Measurements from ENCODE around the gene CFAP74.

CFAP74 gene

DNA sequence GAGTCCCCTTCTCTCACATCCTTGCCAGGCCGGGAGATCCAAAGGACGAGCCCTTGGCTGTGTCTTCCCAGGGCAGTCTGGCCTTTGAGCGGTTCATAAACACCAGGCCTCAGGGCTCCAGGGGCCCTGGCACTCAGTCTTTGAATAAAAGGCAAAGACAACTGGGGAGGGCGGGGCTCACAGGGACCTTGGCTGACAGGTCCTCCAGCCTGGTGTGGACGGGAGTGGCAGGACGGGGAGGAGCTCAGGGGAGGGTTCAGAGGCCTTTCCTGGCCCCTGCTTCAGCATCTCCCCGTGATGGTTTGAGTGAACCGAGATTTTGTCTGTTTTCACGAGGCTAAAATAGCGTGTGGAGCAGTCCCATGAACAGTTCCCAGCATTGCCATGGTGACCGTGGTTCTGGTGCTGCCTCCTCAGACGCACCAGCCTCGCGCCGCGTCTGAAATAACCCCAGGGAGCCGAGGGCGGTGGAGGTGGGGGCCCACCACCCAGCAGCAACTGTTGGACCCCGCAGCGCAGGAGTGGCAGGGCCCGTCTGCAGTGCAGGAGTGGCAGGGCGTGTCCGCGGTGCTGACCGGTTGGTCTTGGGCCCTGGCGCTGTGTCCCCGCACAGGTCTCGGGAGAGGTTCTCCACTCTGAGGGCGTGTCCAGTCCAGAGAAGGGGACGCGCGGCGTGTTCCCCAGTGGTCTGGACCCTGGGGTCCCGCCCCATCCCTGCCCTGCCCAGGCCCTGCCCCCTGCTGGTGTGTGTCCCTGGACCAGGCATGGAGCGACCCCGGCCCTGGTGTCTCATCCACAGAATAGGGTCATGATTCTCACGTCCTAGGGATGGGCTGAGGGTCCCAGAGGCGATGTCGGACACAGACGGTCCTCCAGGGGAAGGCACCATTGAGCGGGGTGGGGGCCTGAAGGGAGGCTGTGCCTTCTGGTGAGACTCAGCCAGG, 39.5 kb upstream of the CFAP74 start:
- no peak for DNase-seq (ENCODE audit: low spot score)

DNA sequence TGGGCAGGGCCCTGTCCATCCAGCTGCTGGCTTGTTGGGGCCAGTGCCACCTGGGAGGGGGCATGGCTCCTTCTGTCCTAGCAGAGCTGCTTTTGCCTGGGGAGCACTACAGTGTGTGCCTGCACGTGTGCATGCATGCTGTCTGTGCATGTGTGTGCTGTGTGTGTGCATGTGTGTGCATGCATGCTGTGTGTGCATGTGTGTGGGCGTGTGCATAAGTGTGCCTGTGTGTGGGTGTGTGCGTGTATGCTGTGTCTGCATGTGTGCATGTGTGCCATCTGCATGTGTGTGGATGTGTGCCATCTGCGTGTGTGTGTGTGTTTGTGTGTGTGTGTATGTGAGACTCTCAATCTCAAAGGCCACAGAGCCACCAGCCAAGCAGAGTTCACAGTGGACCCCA, 38.3 kb upstream of the CFAP74 start:
- no peak for DNase-seq (ENCODE audit: low spot score)

DNA sequence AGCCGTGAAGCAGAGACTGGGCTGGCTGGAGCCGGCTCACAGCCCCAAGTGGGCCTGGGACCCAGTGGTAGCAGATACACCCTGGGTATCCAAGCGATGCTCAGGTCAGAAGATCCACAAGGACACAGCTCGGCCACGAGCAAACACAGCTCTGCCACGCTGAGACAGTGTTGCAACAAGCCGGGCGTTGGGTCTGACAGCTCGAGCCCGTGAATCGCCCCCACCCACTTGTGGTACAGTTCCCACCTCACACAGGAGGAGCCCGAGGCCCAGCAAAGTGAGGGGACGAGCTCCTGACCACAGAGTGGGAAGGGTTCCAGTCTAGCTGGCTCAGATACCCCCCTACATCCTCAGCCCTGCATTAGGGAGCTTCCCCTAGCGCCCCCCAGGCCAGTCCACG, 37.7 kb upstream of the CFAP74 start:
- DNase-seq (ENCODE audit: low spot score), result no peak

DNA sequence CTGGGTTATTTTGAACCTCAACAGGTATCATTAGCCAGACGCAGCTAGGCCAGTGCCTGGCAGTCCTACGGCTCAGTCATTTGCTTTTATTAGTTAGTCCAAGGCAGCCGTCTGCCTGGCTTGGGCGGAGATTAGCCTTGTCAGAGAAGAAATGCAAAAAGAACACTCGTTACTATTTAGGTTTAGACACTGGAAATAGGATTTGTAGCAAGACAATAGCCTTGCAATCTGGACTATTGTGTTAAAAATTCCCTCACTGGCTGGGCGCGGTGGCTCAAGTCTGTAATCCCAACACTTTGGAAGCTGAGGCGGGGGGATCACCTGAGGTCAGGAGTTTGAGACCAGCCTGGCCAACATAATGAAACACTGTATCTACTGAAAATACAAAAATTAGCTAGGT, 35.7 kb upstream of the CFAP74 start:
- DNase-seq (ENCODE audit: low spot score), result no peak

DNA sequence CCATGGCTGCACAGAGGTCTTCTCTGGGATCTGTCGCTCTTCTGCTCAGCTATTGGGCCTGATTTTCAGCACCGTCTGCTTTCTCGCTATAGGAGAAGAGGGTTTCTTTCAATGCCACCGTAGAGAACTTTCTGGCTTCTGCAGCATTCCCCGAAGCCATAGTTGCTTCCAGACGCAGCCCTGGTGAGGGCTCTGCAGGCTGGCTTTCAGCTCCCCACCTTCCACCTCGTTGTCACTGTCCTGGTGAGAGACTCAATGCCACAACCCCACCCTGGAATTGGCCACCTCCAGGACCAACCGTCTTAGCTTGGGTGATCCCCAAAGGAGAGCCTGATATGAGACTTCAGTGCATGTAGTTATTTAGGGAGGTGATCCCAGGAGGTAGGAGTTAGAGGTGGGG, 34.6 kb upstream of the CFAP74 start:
- no peak for DNase-seq (ENCODE audit: low spot score)

DNA sequence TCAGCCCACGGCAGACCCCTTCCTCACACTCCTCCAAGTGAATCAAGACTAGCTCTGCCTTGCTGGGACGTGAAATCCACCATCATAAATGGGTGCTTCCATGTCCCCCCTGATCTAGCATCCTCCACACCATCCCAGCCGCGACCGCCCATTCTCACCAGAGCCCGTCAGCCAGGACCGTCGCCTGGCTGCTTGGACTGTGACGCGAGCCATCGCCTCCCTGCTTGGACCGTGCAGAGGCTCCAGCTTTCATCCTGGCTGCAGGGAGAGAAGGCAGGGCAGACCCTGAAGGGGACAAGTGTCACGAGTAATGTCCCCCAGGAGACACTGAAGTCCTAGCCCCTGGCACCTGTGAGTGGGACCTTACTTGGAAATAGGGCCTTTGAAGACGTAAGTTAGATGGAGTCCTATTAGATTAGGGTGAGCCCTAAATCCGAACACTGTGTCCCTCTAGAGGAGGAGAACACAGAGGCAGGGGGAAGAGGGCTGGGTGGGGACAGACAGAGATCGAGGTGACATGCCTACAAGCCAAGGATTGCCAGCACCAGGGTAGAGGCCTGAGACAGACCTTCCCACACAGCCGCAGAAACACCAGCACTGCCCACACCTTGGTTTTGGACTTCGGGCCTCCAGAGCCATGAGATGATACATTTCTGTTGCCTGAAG, 33.9 kb upstream of the CFAP74 start:
- DNase-seq (ENCODE audit: low spot score), result no peak

DNA sequence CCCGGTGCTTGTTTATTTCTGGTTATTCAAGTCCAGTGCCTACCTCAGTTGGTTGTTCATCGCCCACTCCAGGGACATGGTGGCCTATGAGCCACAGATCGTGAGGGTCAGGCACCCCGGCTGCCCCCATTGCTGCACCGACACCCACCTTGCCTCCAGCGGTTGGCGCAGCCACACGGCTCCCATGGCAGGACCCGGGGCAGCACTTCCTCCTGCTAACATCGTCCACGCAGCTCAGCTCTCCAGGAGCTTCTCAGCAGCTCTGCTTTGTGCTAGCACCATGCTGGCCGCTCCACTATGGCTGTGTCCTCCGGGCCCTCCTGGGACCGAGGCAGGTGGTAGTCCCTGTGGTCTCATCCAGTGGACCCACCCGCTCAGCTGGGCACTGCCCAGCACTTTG, 32.7 kb upstream of the CFAP74 start:
- no peak for DNase-seq (ENCODE audit: low spot score)

DNA sequence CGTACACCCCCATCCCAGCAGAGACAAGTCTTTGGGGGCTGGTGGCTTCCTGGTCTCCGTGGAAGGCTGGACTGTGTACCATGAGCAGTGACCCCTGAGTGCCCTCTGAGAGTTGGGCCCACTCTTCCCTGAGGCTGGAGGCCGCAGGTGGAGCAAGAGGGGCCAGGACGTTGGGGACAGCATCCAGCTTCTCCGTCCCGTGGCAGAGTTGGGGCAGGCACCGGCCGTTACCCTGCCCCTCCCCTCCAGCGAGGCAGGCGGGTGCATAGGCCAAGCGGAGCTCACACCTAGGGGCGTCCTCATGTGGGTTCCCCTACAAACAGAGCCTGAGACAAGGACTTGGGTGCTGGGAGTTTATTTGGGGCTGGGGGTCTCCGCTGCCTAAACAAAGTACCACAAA, 29.6 kb upstream of the CFAP74 start:
- DNase-seq (ENCODE audit: low spot score), result no peak

DNA sequence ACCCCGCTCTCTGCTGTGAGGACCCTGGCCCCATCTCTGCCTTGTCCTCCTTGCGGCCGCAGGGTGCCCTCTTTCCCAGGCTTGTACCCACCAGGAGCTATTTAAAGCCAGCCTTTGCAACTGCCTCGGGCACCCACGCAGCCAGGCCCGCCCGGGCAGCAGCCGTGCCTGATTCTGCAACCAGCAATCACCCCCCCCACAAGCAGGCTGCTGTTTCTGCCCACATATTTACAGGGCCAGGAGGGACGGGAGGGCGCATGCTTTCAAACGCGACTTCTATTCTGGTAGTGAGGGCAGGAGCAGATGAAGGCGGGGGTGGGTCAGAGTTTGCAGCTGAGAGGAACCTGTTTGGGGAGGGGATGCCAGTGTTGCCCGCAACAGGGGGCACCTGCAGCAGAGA, 29.2 kb upstream of the CFAP74 start:
- DNase-seq (ENCODE audit: low spot score), result no peak

DNA sequence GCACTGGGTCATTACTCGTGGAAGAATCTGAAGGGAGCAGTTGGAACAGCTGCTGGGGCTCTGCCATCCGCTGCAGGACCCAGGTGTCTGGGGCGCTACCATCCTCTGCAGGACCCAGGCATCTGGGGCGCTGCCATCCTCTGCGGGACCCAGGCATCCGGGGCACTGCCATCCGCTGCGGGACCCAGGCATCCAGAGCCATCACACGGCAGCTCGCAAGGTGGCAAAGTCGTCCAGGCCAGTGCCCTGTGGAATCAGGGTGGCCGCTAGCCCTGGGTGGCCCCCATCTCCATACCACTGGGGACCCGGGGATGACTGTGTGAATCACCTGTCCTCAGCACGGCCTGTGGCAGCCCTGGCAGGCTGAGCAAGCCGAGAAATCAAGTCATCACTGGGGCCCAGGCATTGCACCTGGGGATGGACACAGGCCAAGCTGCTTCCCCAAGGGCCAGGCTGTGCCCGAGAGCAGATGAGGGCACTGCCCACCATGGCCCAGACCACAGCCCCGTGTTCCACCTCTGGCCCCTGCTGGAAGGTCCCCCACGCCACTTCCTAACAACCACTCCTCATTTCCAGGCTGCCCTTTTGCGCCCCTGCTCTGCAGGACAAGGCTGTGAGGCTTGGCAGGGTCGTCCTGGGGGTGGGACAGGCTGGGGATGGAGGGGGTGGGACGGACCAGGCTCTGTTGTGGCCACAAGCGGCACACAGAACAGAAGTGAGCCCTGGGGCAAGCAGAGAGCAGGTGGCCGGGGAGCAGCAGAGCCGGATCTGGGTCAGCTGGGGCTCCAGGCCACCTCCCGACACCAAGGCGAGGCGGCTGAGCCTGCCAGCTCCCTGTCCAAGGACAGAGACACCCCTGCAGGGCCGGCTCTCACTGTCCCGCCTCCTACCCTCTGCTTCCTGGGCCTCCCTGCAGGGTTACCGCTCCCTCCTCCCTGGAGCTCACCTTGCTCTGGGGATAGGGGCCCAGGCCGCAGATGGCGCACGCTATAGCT, 28.3 kb upstream of the CFAP74 start:
- DNase-seq (ENCODE audit: low spot score), result no peak

DNA sequence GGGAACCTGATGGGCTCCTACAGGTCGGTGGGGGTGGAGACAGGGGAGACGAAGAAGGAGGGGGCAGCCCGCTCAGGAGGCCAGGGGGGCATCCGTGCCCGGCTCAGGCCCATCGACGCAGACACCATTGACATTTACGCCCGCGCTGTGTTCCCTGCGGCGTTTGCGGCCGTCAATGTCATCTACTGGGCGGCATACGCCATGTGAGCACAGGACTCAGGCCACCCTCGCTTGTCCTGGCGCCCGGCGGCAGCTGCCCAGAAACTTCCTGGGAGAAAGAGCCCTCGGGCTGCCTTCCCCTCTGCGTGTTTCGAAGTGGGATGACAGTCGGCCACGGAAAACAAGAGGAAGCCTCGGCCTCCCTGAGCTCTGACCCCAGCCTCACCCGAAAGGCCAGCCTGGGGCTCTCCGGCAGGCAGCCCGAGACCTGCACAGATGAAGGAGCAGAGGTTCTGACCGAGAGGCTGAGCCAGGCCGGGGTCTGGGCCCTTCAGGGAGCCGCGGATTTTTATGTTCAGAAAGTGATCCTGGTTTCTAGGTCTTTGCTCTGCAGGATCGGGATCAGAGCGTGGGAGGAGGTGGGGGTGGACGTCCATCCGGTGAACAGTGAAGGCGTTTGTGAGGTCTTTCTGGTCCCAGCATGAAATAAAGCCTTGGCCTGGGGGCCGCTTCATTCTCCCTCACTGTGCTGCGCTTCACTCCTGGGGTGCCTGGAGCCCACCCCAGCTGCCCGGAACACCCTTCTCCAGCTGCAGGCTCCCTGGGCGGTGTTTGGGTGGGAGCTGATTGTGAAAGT, 26.7 kb upstream of the CFAP74 start:
- DNase-seq (ENCODE audit: low spot score), result no peak

DNA sequence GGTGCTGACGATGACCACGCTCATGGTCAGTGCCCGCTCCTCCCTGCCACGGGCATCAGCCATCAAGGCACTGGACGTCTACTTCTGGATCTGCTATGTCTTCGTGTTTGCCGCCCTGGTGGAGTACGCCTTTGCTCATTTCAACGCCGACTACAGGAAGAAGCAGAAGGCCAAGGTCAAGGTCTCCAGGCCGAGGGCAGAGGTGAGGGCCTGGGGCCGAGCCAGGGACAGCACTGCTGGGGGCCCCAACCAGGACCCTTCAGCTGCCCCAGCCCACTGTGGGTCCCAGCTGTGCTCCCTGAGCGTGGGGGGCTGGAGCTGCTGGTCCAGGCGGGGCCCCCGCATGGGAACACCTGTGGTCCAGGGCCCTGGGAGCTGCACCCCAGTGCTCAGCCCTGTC, 26.0 kb upstream of the CFAP74 start:
- DNase-seq (ENCODE audit: low spot score), result no peak

DNA sequence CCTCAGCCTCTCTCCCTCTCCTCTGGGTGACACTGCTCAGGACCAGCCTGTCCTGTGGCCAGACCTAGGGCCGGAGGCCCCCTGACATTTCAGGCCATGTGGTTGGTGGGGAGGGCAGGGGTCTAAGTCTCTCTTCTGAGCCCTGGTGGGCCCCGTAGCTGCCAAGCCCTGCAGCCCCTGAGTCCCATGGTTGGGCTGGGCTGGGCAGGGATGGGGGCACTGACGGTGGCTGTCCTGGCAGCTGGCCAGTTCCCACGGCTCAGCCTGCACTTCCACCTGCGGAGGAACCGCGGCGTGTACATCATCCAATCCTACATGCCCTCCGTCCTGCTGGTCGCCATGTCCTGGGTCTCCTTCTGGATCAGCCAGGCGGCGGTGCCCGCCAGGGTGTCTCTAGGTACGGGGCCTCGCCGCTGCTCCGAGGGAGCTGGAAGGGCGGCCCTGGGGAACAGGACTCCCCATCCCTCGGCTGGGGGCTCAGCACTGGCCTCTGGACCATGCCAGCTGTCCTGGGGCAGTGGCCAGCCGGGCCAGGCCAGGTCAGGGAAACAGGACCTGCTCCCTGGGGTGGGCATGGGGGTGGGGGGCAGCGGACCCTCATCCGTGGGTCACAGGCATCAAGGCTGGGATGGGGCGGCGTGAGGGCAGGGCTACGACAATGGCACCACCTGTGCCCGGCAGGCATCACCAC, 25.4 kb upstream of the CFAP74 start:
- no peak for DNase-seq (ENCODE audit: low spot score)

DNA sequence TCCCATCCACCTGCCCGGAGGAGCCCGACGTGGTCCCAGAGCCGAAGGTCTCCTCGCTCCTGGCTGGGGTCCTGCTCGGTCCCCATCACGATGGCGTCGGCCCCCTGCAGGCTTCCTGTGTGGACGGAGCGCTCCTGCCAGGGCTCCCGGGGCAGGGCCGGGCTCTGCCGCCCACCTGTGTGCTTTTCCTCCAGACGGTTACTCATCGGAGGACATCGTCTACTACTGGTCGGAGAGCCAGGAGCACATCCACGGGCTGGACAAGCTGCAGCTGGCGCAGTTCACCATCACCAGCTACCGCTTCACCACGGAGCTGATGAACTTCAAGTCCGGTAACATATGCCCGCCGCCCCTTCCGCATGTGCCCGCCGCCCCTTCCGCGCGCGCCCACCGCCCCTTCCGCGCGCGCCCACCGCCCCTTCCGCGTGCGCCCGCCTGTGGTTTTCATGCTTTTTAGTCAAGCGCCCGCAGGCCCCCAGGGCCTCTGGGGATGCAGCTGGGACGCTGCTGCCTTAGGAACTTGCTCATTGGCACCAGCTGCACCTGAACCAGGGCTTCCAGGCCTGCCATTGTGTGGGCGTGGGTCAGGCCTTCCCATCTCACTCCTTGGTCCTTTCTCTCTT, 24.5 kb upstream of the CFAP74 start:
- DNase-seq (ENCODE audit: low spot score), result no peak

DNA sequence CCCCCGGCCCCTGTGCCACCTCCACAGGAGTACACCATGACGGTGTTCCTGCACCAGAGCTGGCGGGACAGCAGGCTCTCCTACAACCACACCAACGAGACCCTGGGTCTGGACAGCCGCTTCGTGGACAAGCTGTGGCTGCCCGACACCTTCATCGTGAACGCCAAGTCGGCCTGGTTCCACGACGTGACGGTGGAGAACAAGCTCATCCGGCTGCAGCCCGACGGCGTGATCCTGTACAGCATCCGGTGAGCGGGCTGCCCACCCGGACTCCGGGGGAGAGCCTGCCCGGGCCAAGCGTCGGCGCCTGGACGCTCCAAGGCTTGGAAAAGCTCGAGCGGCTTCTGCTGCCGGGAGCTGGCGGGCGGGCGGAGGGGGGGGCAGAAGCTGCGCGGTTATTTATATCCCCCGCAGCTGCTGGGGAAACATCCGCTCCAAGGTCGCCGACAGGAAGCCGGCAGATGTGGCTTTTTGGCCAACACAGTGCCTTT, 21.9 kb upstream of the CFAP74 start:
- DNase-seq (ENCODE audit: low spot score), result no peak

DNA sequence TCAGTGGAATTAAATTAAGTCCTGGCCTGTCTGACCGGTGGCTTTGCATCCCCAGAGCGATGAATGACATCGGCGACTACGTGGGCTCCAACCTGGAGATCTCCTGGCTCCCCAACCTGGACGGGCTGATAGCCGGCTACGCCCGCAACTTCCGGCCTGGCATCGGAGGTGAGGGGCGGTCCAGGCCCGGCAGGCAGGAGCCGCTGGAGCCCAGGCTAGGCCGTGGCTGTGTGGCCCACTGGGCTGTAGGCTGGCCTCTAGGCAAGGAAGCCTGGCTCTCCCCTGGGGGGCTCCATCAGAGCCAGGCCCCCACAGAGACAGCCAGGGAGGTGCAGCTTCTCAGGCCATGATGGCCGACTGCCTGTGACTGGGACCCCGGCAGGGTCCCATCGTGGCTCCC, 21.3 kb upstream of the CFAP74 start:
- DNase-seq (ENCODE audit: low spot score), result no peak

DNA sequence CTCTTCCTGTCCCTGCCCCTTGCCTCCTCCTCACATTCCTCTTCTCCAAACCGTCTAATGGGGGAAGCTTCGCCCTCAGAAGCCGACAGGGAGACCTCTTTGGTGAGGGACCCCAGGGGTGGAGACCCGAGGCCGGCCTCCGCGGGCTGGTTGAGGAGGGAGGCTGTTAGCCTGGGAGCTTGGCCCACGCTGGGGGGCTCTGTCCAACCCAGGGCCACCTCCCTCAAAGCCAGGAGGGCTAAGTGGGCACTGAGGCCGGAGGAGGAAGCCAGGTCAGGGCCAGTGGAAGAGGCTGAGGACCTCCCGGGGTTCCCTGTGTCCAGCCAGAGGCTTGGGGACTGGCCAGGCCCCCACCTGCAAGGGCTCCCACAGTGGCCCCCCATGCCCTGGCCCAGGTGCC, 20.9 kb upstream of the CFAP74 start:
- no peak for DNase-seq (ENCODE audit: low spot score)

DNA sequence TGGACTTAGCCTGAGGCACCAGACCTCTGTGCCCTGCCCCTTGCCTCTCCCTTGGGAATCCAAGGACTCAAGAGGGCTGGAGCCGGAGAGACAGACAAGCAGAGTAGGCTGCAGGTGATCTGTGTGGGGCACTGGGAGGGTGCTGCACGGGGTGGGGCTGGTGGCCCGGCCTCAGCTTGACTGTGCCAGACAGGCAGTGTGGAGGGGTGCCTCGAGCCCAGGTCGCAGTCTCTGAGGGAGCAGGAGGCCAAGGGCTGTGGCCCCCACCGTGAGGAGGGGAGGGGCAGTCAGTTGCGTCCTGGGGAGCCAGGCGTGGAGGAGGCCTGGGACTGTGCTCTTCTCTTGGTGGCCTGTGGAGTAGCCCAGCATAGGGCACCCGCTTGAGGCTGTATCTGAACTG, 19.6 kb upstream of the CFAP74 start:
- DNase-seq (ENCODE audit: low spot score), result no peak

DNA sequence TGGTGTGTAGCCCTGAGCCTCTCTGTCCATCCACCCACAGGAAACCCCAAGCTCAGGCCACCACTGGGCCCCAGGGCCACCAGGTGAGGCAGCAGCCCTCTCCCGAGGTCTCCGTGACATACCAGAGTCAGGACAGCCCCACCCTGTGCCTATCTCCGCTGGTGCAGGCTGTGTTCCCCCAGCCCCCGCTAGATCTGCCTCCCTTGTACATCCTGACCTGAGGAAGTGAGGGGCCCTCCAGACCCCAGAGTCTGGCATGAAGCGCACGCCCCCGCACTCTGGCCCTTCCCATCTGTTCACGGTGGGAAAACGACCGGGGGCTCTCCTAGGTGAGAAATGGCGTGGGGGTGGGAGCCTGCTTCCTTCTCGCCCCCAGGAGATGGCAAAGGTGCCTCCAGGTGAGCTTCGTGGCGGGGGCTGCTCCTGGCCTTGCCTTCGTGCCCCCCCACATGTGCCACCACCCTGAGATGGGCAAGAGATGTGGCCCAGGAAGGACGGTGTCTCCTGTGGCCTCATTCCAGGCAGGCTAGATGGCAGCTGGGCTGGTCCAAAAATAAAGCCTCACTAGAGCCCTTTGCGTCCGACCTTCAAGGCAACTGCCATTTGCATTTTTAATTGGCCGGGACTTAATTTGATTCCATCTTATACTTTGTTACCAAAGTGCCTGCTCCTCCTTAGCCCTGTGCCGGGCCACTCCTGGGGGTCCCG, 18.6 kb upstream of the CFAP74 start:
- DNase-seq (ENCODE audit: low spot score), result no peak

DNA sequence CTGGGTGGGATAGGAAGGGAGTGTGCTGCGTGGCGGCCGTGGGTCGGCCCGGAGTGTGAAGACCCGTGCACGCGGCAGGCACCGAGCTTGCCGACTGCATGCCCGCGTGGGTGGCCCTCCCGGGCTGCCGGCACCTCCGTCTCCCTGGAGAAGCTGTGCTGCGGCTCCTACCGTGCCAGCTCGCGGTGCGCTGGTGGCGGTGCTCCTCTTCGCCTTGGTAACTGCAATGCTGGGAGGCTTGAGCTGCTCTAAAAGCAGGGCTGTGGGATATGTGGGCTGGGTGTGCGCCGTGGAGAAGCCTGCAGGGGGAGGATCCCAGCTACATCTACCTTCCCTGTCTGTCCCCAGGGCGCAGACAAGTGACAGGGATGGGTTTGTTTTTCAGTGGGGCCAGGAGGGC, 18.0 kb upstream of the CFAP74 start:
- no peak for DNase-seq (ENCODE audit: low spot score)

Data from LoVo (cell line).